HCT116 (cell line): ENCODE measurements around the gene FOXL2NB. TPM values are rescaled to one million over a fixed set of nuclear protein-coding genes. Genes with fewer than 3 reads are reported as not detected.

Source experiments
- ATAC-seq: fragments of 200-7000 bp; cut with Tn5 transposase; 2 replicates; pipeline ENCODE4 v1.9.1; 2020; ENCODE audit warnings: mild to moderate bottlenecking, moderate library complexity
- BruUV-seq: library from RNA; stranded (reverse); fragments of 400-500 nt; replicated peaks from 2 replicates; lab custom pipeline; 2021; lab: Mats Ljungman, UMichigan
- CTCF ChIA-PET: fragments of 300-600 bp; sonication (Branson Sonifier 250); formaldehyde crosslinking; loops from one replicate; lab custom pipeline; 2021; ENCODE audit warnings: antibody characterized with exemption; lab: Charles Lee
- POLR2A ChIA-PET: fragments of 300-600, 350-600 bp; sonication (Branson Sonifier 250); formaldehyde crosslinking; loops from one replicate; lab custom pipeline; 2021; ENCODE audit warnings: antibody characterized with exemption; lab: Charles Lee
- RAD21 ChIA-PET, 2 experiments: fragments of 300-600 bp; sonication (Branson Sonifier 250); formaldehyde crosslinking; loops; one replicate each; lab custom pipeline; 2023; ENCODE audit warnings: low total read pairs in 2 of 2; ENCODE audit not compliant: uncharacterized antibody in 2 of 2, unreplicated experiment in 2 of 2, low non-redundant PET in 1 of 2; lab: Charles Lee
- DNase-seq: peaks from one replicate; pipeline ENCODE4 v3.0.0-alpha.2; 2010; ENCODE audit warnings: low read depth, low spot score
- H2AFZ ChIP-seq: fragments of 200-600 bp; shearing (Covaris generic), sonication (generic); 2 replicates; pipeline ENCODE4 v1.6.1; 2017; ENCODE audit warnings: low read depth, mixed run types, mixed read lengths, antibody characterized with exemption, low read length; ENCODE audit not compliant: poor library complexity, severe bottlenecking
- H3K27ac ChIP-seq: 2 replicates; pipeline ENCODE4 v1.5.1; 2012; ENCODE audit warnings: low read depth, low read length
- H3K27me3 ChIP-seq: fragments of 200-600 bp; sonication (generic); 2 replicates; pipeline ENCODE4 v1.6.1; 2016; ENCODE audit warnings: mixed run types, low read length, mixed read lengths; ENCODE audit not compliant: insufficient read depth
- H3K36me3 ChIP-seq, 2 experiments: fragments of 200-500 bp in 1 of 2; fragments of 200-600 bp in 1 of 2; sonication (Bioruptor generic) in 1 of 2; sonication (generic) in 1 of 2; 2 replicates each; pipeline versions ENCODE4 v1.5.1 to v1.6.1; 2014 to 2016; ENCODE audit warnings: low read length in 2 of 2, inconsistent platforms in 1 of 2, mixed read lengths in 1 of 2, mixed run types in 1 of 2; ENCODE audit not compliant: insufficient read depth in 2 of 2, control insufficient read depth in 1 of 2
- H3K4me1 ChIP-seq, 2 experiments: fragments of 200-600 bp in 1 of 2; sonication (generic) in 1 of 2; 2 replicates each; pipeline versions ENCODE4 v1.5.1 to v1.6.1; 2012 to 2017; ENCODE audit warnings: low read length in 2 of 2, inconsistent platforms in 1 of 2, mild to moderate bottlenecking in 1 of 2, mixed read lengths in 1 of 2, mixed run types in 1 of 2, moderate library complexity in 1 of 2; ENCODE audit not compliant: insufficient read depth in 2 of 2, control insufficient read depth in 1 of 2
- H3K4me2 ChIP-seq: fragments of 200-600 bp; sonication (generic); 2 replicates; pipeline ENCODE4 v1.6.1; 2017; ENCODE audit warnings: mixed run types, low read length, mixed read lengths
- H3K4me3 ChIP-seq, 2 experiments: fragments of 200-600 bp in 1 of 2; sonication (generic) in 1 of 2; replicated peaks in 1 of 2; 2 replicates each; pipeline ENCODE4 v1.5.1; 2011 to 2016; ENCODE audit warnings: low read length in 2 of 2, control low read depth in 1 of 2, low read depth in 1 of 2, mild to moderate bottlenecking in 1 of 2, mixed read lengths in 1 of 2, mixed run types in 1 of 2
- H3K79me2 ChIP-seq: fragments of 200-600 bp; sonication (generic); 2 replicates; pipeline ENCODE4 v1.6.1; 2017; ENCODE audit warnings: mild to moderate bottlenecking, mixed run types, low read length, moderate library complexity, mixed read lengths; ENCODE audit not compliant: insufficient read depth
- H3K9ac ChIP-seq: fragments of 200-600 bp; sonication (generic); 2 replicates; pipeline ENCODE4 v1.6.1; 2016; ENCODE audit warnings: low read length, mixed read lengths
- H3K9me2 ChIP-seq: fragments of 200-600 bp; sonication (generic), shearing (Covaris generic); 2 replicates; pipeline ENCODE4 v1.6.1; 2017; ENCODE audit warnings: mixed run types, mild to moderate bottlenecking, moderate library complexity; ENCODE audit not compliant: insufficient read depth
- H3K9me3 ChIP-seq, 2 experiments: fragments of 200-500 bp in 1 of 2; fragments of 200-600 bp in 1 of 2; sonication (Bioruptor generic) in 1 of 2; sonication (generic) in 1 of 2; 2 replicates each; pipeline ENCODE4 v1.6.1; 2014 to 2017; ENCODE audit warnings: low read length in 2 of 2, mixed read lengths in 2 of 2, inconsistent platforms in 1 of 2, low read depth in 1 of 2, mild to moderate bottlenecking in 1 of 2, mixed run types in 1 of 2, moderate library complexity in 1 of 2; ENCODE audit not compliant: control insufficient read depth in 1 of 2, insufficient read depth in 1 of 2
- H4K20me1 ChIP-seq: fragments of 200-600 bp; sonication (generic), shearing (Covaris generic); 2 replicates; pipeline ENCODE4 v1.6.1; 2017; ENCODE audit warnings: mixed run types, mild to moderate bottlenecking, moderate library complexity; ENCODE audit not compliant: insufficient read depth
- CEBPB ChIP-seq: IDR thresholded peaks from 2 replicates; pipeline ENCODE4 v1.6.1; 2012; ENCODE audit warnings: low read depth
- EGR1 ChIP-seq: IDR thresholded peaks from 2 replicates; pipeline ENCODE4 v1.6.1; 2012; ENCODE audit warnings: low read depth
- ELF1 ChIP-seq: IDR thresholded peaks from 2 replicates; pipeline ENCODE4 v1.6.1; 2012; ENCODE audit warnings: low read depth, borderline replicate concordance
- EZH2 ChIP-seq: fragments of 200-600 bp; sonication (generic); IDR thresholded peaks from 2 replicates; pipeline ENCODE4 v1.6.1; 2017; ENCODE audit warnings: antibody characterized with exemption, mixed run types
- FOSL1 ChIP-seq: IDR thresholded peaks from 2 replicates; pipeline ENCODE4 v1.6.1; 2012; ENCODE audit warnings: low read depth
- JUND ChIP-seq: IDR thresholded peaks from 2 replicates; pipeline ENCODE4 v1.6.1; 2012
- RAD21 ChIP-seq: IDR thresholded peaks from 2 replicates; pipeline ENCODE4 v1.6.1; 2012; ENCODE audit warnings: low read depth, mild to moderate bottlenecking
- SIN3A ChIP-seq: IDR thresholded peaks from 2 replicates; pipeline ENCODE4 v1.6.1; 2012; ENCODE audit warnings: low read depth
- SP1 ChIP-seq: IDR thresholded peaks from 2 replicates; pipeline ENCODE4 v1.6.1; 2012; ENCODE audit warnings: low read depth
- YY1 ChIP-seq: IDR thresholded peaks from 2 replicates; pipeline ENCODE4 v1.6.1; 2011; ENCODE audit warnings: low read length, low read depth, moderate library complexity, mild to moderate bottlenecking; ENCODE audit not compliant: insufficient replicate concordance; ENCODE audit errors: extremely low read depth
- ZFX ChIP-seq: fragments of 450-650 bp; IDR thresholded peaks from 2 replicates; pipeline ENCODE4 v1.6.1; 2017
- intact Hi-C: fragments of 100-400 bp; cut with micrococcal nuclease; formaldehyde crosslinking; loops from 2 replicates; pipeline ENCODE4 v1.10.0; 2022
- total RNA-seq: library from RNA; stranded (reverse); gene quantifications from one replicate; pipeline ENCODE4 v1.2.1, GENCODE V29; 2021; ENCODE audit not compliant: unreplicated experiment
- TF ChIP-seq, protein P1 (sequence below), 3 experiments: fragments of 200-600 bp in 1 of 3; sonication (generic) in 1 of 3; IDR thresholded peaks in 2 of 3; conservative IDR thresholded peaks in 1 of 3; 2 replicates each; pipeline ENCODE4 v1.5.1; 2012 to 2017; ENCODE audit warnings: low read depth in 2 of 3, low read length in 2 of 3, antibody characterized with exemption in 1 of 3, borderline replicate concordance in 1 of 3, control low read depth in 1 of 3, mild to moderate bottlenecking in 1 of 3, mixed read lengths in 1 of 3, mixed run types in 1 of 3, moderate library complexity in 1 of 3; ENCODE audit not compliant: insufficient read depth in 1 of 3
- TF ChIP-seq, protein P2 (sequence below): IDR thresholded peaks from 2 replicates; pipeline ENCODE4 v1.6.1; 2012

The FOXL2NB gene
- total RNA-seq, 1 experiment from 2014 or later: 0.93 TPM

DNA sequence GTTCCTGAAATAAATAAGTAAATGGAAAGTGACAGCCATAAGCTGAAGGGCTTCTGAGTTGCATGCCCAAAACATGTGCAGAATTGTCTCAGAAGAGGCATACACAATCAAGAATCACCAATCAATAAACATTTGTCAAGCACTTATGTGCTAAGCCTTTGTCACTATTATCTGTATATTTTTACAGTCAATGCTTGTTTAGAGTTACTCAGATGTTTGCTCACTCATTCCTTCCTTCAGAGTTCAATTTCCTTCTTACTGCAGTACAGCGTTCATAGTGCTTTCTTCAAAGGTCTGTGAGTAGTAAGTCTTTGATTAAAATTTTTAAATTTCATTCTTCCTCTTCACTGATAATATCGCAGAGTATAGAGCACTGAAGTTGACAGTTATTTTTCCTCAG is 17.2 kb downstream of the FOXL2NB start:
- no peak overlapping the region for H2AFZ ChIP-seq
- RAD21 ChIA-PET: no interaction called here
- CTCF ChIA-PET: no interaction called here
- H3K36me3 ChIP-seq: no peaks in the 10 kb centered on the region
- no TSS peak for BruUV-seq
- no peak for DNase-seq
- POLR2A ChIA-PET: no interaction called here
- H3K79me2 ChIP-seq: no peaks in the 10 kb centered on the region
- intact Hi-C loops: no loop called here
- no peaks in the 10 kb centered on the region for H3K9me3 ChIP-seq
- no peak for ATAC-seq
- H3K27me3 ChIP-seq: no peaks in the 10 kb centered on the region
- TF ChIP-seq YY1 (no peak), FOSL1 (no peak), ELF1 (no peak), ZFX (no peak), SIN3A (no peak), RAD21 (no peak), EZH2 (no peak), EGR1 (no peak), SP1 (no peak), JUND (no peak), CEBPB (no peak)
- TF ChIP-seq, protein P1, sequence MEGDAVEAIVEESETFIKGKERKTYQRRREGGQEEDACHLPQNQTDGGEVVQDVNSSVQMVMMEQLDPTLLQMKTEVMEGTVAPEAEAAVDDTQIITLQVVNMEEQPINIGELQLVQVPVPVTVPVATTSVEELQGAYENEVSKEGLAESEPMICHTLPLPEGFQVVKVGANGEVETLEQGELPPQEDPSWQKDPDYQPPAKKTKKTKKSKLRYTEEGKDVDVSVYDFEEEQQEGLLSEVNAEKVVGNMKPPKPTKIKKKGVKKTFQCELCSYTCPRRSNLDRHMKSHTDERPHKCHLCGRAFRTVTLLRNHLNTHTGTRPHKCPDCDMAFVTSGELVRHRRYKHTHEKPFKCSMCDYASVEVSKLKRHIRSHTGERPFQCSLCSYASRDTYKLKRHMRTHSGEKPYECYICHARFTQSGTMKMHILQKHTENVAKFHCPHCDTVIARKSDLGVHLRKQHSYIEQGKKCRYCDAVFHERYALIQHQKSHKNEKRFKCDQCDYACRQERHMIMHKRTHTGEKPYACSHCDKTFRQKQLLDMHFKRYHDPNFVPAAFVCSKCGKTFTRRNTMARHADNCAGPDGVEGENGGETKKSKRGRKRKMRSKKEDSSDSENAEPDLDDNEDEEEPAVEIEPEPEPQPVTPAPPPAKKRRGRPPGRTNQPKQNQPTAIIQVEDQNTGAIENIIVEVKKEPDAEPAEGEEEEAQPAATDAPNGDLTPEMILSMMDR (IDR thresholded peaks at IDR 0.05 in 2 of 3, conservative IDR thresholded peaks at IDR 0.05 in 1 of 3; ENCODE audit: borderline replicate concordance in 1 of 3, insufficient read depth in 1 of 3, low read depth in 2 of 3, low read length in 2 of 3): no peak
- TF ChIP-seq, protein P2, sequence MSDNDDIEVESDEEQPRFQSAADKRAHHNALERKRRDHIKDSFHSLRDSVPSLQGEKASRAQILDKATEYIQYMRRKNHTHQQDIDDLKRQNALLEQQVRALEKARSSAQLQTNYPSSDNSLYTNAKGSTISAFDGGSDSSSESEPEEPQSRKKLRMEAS: no peak
- H3K4me3 ChIP-seq: no peak overlapping the region
- H3K4me2 ChIP-seq: no peak overlapping the region
- no peaks in the 10 kb centered on the region for H3K4me1 ChIP-seq
- H4K20me1 ChIP-seq: no peaks in the 10 kb centered on the region
- H3K27ac ChIP-seq: no peak overlapping the region
- H3K9me2 ChIP-seq: no peaks in the 10 kb centered on the region
- no peak overlapping the region for H3K9ac ChIP-seq
